Right lobe of liver (tissue), 6 donors: ENCODE results near the gene CDT1. TPM values are rescaled to one million over a fixed set of nuclear protein-coding genes. Genes with fewer than 3 reads are reported as not detected.

Experiments used
- ATAC-seq, 4 donors: fragments of 200-7000 bp; cut with Tn5 transposase; one replicate each; pipeline ENCODE4 v1.9.1; 2020; ENCODE audit warnings: mild to moderate bottlenecking in 4 of 4, moderate library complexity in 4 of 4
- DNase-seq, 3 donors: peaks; one replicate each; pipeline ENCODE4 v3.0.0-alpha.2; 2020
- H3K27ac ChIP-seq, 3 donors: fragments of 200-600 bp; one replicate each; pipeline ENCODE4 v1.8.0; 2022
- H3K27me3 ChIP-seq, 2 donors: fragments of 200-600 bp; one replicate each; pipeline ENCODE4 v1.8.0; 2022
- H3K36me3 ChIP-seq, 4 donors: fragments of 200-600 bp; sonication (generic) in 1 of 4; one replicate each; pipeline versions ENCODE4 v1.5.1 to v1.8.0; 2017 to 2022; ENCODE audit warnings: control low read depth in 1 of 4
- H3K4me1 ChIP-seq, 4 donors: fragments of 200-600 bp; sonication (generic) in 1 of 4; one replicate each; pipeline versions ENCODE4 v1.5.1 to v1.8.0; 2017 to 2022; ENCODE audit warnings: control low read depth in 1 of 4
- H3K4me3 ChIP-seq, 3 donors: fragments of 200-600 bp; one replicate each; pipeline ENCODE4 v1.8.0; 2022
- H3K9me3 ChIP-seq, 4 donors: fragments of 200-600 bp; sonication (generic) in 1 of 4; one replicate each; pipeline versions ENCODE4 v1.5.1 to v1.8.0; 2017 to 2022; ENCODE audit warnings: control low read depth in 1 of 4
- POLR2A ChIP-seq: fragments of 450-650 bp; IDR thresholded peaks from one replicate; pipeline ENCODE4 v1.6.1; 2017; ENCODE audit warnings: antibody characterized with exemption, mild to moderate bottlenecking
- WGBS: methylation state at CpG from one replicate; pipeline ENCODE4 v1.1.6; 2018; ENCODE audit warnings: low coverage, low lambda C conversion rate; ENCODE audit not compliant: insufficient coverage; ENCODE audit errors: missing lambda C conversion rate; 5-methylcytosine and 5-hydroxymethylcytosine counted together
- intact Hi-C, 2 donors: fragments of 100-400 bp; cut with DNase I; formaldehyde crosslinking; loops; one replicate each; pipeline versions ENCODE4 v1.11.2 to v1.14.1; 2022
- total RNA-seq, 6 experiments: library from RNA; depleted of rRNA in 2 of 6; stranded (reverse); fragments of >200 nt in 2 of 6; fragmentation: NEBNext Ultra II Directional in 3 of 6; extraction: Animal tissue kit (Norgen Biotek cat#: 25700) in 3 of 6; gene quantifications; one replicate each; pipeline versions ENCODE4 v1.1.0 to v1.2.4, GENCODE V29; 2016 to 2023
- TF ChIP-seq, protein P1 (sequence below), 4 donors: fragments of 200-600 bp in 3 of 4; fragments of 450-650 bp in 1 of 4; IDR thresholded peaks; one replicate each; pipeline versions ENCODE4 v1.5.1 to v1.8.0; 2016 to 2022; ENCODE audit warnings: antibody characterized with exemption in 4 of 4, mild to moderate bottlenecking in 2 of 4
- donor health status: DM: no; HTN: yes; CAD: no.
- donor health status: DM: no; HTN: no; CAD: no.
- donor health status: DM: no; HTN: no; CAD: no.
- donor health status: DM: no; HTN: yes; CAD: no.
- donor health status: DM: no; HTN: yes; CAD: no.

Gene CDT1
- total RNA-seq, 6 experiments from 2014 or later: 0.22 to 9.6 (median 0.42) TPM

- ATAC-seq: no peak
- intact Hi-C loops: no loop called here
- no peaks in the 10 kb centered on the region for H3K27me3 ChIP-seq
- TF ChIP-seq POLR2A: no peak
- TF ChIP-seq, protein P1, sequence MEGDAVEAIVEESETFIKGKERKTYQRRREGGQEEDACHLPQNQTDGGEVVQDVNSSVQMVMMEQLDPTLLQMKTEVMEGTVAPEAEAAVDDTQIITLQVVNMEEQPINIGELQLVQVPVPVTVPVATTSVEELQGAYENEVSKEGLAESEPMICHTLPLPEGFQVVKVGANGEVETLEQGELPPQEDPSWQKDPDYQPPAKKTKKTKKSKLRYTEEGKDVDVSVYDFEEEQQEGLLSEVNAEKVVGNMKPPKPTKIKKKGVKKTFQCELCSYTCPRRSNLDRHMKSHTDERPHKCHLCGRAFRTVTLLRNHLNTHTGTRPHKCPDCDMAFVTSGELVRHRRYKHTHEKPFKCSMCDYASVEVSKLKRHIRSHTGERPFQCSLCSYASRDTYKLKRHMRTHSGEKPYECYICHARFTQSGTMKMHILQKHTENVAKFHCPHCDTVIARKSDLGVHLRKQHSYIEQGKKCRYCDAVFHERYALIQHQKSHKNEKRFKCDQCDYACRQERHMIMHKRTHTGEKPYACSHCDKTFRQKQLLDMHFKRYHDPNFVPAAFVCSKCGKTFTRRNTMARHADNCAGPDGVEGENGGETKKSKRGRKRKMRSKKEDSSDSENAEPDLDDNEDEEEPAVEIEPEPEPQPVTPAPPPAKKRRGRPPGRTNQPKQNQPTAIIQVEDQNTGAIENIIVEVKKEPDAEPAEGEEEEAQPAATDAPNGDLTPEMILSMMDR (IDR thresholded peaks at IDR 0.05): no peak
- H3K9me3 ChIP-seq: no peaks in the 10 kb centered on the region
- WGBS: no CpG with 5 or more reads among the region's 4 CpGs
- no peaks in the 10 kb centered on the region for H3K36me3 ChIP-seq
- no peak overlapping the region for H3K4me3 ChIP-seq
- no peak for DNase-seq
- H3K4me1 ChIP-seq: no peaks in the 10 kb centered on the region
- no peak overlapping the region for H3K27ac ChIP-seq
Observed at GRCh38 chr16:88796278-88796677, 7.3 kb upstream of the CDT1 start.

DNA sequence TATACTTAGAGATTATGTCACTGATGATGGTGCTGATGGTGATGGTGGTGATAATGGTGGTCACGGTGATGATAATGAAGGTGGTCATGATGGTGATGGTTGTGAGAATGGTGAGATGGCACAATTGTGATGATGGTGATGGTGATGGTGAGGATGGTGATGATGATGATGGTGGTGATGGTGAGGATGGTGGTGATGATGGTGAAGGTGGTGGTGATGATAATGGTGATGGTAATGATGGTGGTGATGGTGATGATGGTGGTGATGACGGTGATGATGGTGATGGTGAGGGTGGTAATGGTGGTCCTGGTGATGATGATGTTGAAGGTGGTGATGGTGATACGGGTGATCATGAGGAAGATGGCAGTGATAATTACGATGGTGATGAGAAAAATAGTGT is 5.5 kb upstream of the CDT1 start:
- 72% methylated on average over 4 of the region's 4 CpGs for WGBS
- H3K27me3 ChIP-seq: no peaks in the 10 kb centered on the region
- no peak for ATAC-seq

GRCh38 chr16:88798772-88799455 is 4.7 kb upstream of the CDT1 start:
- Histone ChIP-seq H3K9me3 (no peaks in the 10 kb centered on the region), H3K36me3 (no peaks in the 10 kb centered on the region), H3K27me3 (no peaks in the 10 kb centered on the region), H3K4me3 (no peak overlapping the region), H3K4me1 (peaks cover 0 to 3% (median 0%) of the 10 kb centered on the region in 4 donors), H3K27ac (no peak overlapping the region)
- no peak for ATAC-seq
- no peak for DNase-seq
- TF ChIP-seq, protein P1 (IDR thresholded peaks at IDR 0.05): no peak
- TF ChIP-seq POLR2A: no peak
- intact Hi-C loops: no loop called here

More for the DNA sequence above, 5.5 kb upstream of the CDT1 start:
- Histone ChIP-seq H3K27ac (no peak overlapping the region), H3K36me3 (no peaks in the 10 kb centered on the region), H3K9me3 (no peaks in the 10 kb centered on the region), H3K4me3 (no peak overlapping the region), H3K4me1 (peaks cover 0 to 3% (median 0%) of the 10 kb centered on the region in 4 donors)
- DNase-seq: no peak
- intact Hi-C loops: no loop called here
- no peak for TF ChIP-seq POLR2A
- TF ChIP-seq, protein P1 (IDR thresholded peaks at IDR 0.05): no peak

GRCh38 chr16:88799569-88800276 is 3.9 kb upstream of the CDT1 start:
- WGBS: no CpG with 5 or more reads among the region's 17 CpGs
- H3K27me3 ChIP-seq: no peaks in the 10 kb centered on the region
- H3K9me3 ChIP-seq: no peaks in the 10 kb centered on the region
- ATAC-seq: no peak
- intact Hi-C loops: no loop called here
- H3K36me3 ChIP-seq: no peaks in the 10 kb centered on the region
- H3K4me3 ChIP-seq: no peak overlapping the region
- TF ChIP-seq POLR2A: no peak
- TF ChIP-seq, protein P1 (IDR thresholded peaks at IDR 0.05): no peak
- DNase-seq: no peak
- H3K4me1 ChIP-seq: peaks cover 0 to 9% (median 0%) of the 10 kb centered on the region in 4 donors
- no peak overlapping the region for H3K27ac ChIP-seq
